OCI-LY3 (cell line): Measurements from ENCODE around the gene NOP9.

Source experiments
- CTCF ChIP-seq: fragments of 200-600, 300-600 bp; sonication (generic); IDR thresholded peaks from 2 replicates; pipeline ENCODE4 v1.5.1; 2014; ENCODE audit warnings: antibody characterized with exemption, low read length, low read depth
- EZH2phosphoT487 ChIP-seq: fragments of 200-600 bp; shearing (Covaris generic); IDR thresholded peaks from 2 replicates; pipeline ENCODE4 v1.6.1; 2018; ENCODE audit warnings: antibody characterized with exemption, mixed run types, low read depth

- TF ChIP-seq CTCF: no peak
- TF ChIP-seq EZH2phosphoT487: no peak
These were observed 44.4 kb downstream of the NOP9 start for GRCh38 chr14:24343795-24344660.
